ENCODE results near the gene ASAP2.

DNA sequence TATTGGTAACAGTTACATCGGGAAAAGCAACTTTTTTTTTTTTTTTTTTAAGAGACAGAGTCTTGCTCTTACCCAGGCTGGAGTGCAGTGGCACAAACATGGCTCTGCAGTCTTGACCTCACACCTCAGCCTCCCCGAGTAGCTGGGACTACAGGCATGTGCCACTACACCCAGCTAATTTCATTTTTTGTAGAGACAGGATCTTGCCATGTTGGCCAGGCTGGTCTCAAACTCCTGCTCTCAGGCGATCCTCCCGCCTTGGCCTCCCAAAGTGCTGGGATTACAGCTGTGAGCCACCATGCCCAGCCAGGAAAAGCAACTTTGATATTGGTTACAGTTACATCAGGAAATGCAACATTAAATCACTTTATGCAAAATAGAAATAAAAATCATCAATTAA, 212.1 kb downstream of the ASAP2 start:
- TF ChIP-seq, protein P1, sequence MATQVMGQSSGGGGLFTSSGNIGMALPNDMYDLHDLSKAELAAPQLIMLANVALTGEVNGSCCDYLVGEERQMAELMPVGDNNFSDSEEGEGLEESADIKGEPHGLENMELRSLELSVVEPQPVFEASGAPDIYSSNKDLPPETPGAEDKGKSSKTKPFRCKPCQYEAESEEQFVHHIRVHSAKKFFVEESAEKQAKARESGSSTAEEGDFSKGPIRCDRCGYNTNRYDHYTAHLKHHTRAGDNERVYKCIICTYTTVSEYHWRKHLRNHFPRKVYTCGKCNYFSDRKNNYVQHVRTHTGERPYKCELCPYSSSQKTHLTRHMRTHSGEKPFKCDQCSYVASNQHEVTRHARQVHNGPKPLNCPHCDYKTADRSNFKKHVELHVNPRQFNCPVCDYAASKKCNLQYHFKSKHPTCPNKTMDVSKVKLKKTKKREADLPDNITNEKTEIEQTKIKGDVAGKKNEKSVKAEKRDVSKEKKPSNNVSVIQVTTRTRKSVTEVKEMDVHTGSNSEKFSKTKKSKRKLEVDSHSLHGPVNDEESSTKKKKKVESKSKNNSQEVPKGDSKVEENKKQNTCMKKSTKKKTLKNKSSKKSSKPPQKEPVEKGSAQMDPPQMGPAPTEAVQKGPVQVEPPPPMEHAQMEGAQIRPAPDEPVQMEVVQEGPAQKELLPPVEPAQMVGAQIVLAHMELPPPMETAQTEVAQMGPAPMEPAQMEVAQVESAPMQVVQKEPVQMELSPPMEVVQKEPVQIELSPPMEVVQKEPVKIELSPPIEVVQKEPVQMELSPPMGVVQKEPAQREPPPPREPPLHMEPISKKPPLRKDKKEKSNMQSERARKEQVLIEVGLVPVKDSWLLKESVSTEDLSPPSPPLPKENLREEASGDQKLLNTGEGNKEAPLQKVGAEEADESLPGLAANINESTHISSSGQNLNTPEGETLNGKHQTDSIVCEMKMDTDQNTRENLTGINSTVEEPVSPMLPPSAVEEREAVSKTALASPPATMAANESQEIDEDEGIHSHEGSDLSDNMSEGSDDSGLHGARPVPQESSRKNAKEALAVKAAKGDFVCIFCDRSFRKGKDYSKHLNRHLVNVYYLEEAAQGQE (IDR thresholded peaks at IDR 0.05; ENCODE audit: insufficient replicate concordance, low read depth): no peak
- TF ChIP-seq, protein P2, sequence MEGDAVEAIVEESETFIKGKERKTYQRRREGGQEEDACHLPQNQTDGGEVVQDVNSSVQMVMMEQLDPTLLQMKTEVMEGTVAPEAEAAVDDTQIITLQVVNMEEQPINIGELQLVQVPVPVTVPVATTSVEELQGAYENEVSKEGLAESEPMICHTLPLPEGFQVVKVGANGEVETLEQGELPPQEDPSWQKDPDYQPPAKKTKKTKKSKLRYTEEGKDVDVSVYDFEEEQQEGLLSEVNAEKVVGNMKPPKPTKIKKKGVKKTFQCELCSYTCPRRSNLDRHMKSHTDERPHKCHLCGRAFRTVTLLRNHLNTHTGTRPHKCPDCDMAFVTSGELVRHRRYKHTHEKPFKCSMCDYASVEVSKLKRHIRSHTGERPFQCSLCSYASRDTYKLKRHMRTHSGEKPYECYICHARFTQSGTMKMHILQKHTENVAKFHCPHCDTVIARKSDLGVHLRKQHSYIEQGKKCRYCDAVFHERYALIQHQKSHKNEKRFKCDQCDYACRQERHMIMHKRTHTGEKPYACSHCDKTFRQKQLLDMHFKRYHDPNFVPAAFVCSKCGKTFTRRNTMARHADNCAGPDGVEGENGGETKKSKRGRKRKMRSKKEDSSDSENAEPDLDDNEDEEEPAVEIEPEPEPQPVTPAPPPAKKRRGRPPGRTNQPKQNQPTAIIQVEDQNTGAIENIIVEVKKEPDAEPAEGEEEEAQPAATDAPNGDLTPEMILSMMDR (IDR thresholded peaks at IDR 0.05; ENCODE audit: insufficient read depth, low read length): no peak
- TF ChIP-seq POLR2AphosphoS5 (IDR thresholded peaks at IDR 0.05; ENCODE audit: low read depth): no peak
- TF ChIP-seq SPI1 (IDR thresholded peaks at IDR 0.05; ENCODE audit: borderline replicate concordance, low read depth): no peak
- TF ChIP-seq GABPA (IDR thresholded peaks at IDR 0.05; ENCODE audit: low read depth): no peak
